MCF 10A (cell line): ENCODE data around the gene FRMD3. TPM values are rescaled to one million over a fixed set of nuclear protein-coding genes. Genes with fewer than 3 reads are reported as not detected.

Experiments
- BruUV-seq: library from RNA; stranded (reverse); fragments of 400-500 nt; replicated peaks from 2 replicates; lab custom pipeline; 2021; lab: Mats Ljungman, UMichigan
- CTCF ChIA-PET: fragments of 300-600 bp; sonication (Branson Sonifier 250); formaldehyde crosslinking; extraction: SDS; loops from one replicate; lab custom pipeline; 2021; ENCODE audit warnings: antibody characterized with exemption, inconsistent platforms; lab: Yijun Ruan, JAX
- POLR2A ChIA-PET: fragments of 300-600, 350-650 bp; sonication (Branson Sonifier 250); formaldehyde crosslinking; extraction: SDS; loops from one replicate; lab custom pipeline; 2020; ENCODE audit warnings: antibody characterized with exemption, inconsistent platforms; lab: Yijun Ruan, JAX
- DNase-seq: peaks from one replicate; pipeline ENCODE4 v3.0.0-alpha.2; 2018; ENCODE audit not compliant: unreplicated experiment
- H3K27ac Mint-ChIP-seq: one replicate; pipeline ENCODE4 v1.8.0; 2022; ENCODE audit warnings: mild to moderate bottlenecking, low read depth, mixed read lengths; ENCODE audit not compliant: unreplicated experiment
- H3K27me3 Mint-ChIP-seq: one replicate; pipeline ENCODE4 v1.8.0; 2022; ENCODE audit warnings: mixed read lengths; ENCODE audit not compliant: insufficient read depth, unreplicated experiment
- H3K36me3 Mint-ChIP-seq: one replicate; pipeline ENCODE4 v1.8.0; 2022; ENCODE audit warnings: mild to moderate bottlenecking, moderate library complexity, mixed read lengths; ENCODE audit not compliant: insufficient read depth, unreplicated experiment
- H3K4me1 Mint-ChIP-seq: one replicate; pipeline ENCODE4 v1.8.0; 2022; ENCODE audit warnings: mixed read lengths; ENCODE audit not compliant: insufficient read depth, unreplicated experiment
- H3K4me3 Mint-ChIP-seq: one replicate; pipeline ENCODE4 v1.8.0; 2022; ENCODE audit warnings: mild to moderate bottlenecking, moderate library complexity, mixed read lengths; ENCODE audit not compliant: unreplicated experiment
- H3K9me3 Mint-ChIP-seq: one replicate; pipeline ENCODE4 v1.8.0; 2022; ENCODE audit warnings: mixed read lengths; ENCODE audit not compliant: unreplicated experiment
- intact Hi-C: fragments of 100-400 bp; cut with micrococcal nuclease; formaldehyde crosslinking; loops from 2 replicates; pipeline ENCODE4 v1.14.1; 2022
- total RNA-seq: library from RNA; stranded (reverse); gene quantifications from 2 replicates; pipeline ENCODE4 v1.2.3, GENCODE V29; 2022
- TF ChIP-seq, protein P1 (sequence below): fragments of 200-600 bp; IDR thresholded peaks from one replicate; pipeline ENCODE4 v1.8.0; 2022; ENCODE audit warnings: antibody characterized with exemption, mild to moderate bottlenecking; ENCODE audit not compliant: unreplicated experiment

Gene FRMD3
- total RNA-seq, 1 experiment from 2014 or later = 0.28 TPM

- no TSS peak for BruUV-seq
- intact Hi-C loops = loop anchor here (1.0 to 2.0 kb wide), 3 partner anchors 204 to 315 kb away; partner anchors contain the start of gene FRMD3
- ChIA-PET POLR2A (interaction anchor here (0.5 to 1.4 kb wide), 4 partner anchors 73 to 287 kb away, joined by 3 to 7 read pairs (median 3); no protein-coding TSS in a partner anchor), CTCF (interaction anchor here (0.5 to 4.5 kb wide), 35 partner anchors 10 to 448 kb away, joined by 3 to 57 read pairs (median 4); partner anchors contain the start of gene FRMD3)
- H3K4me3 Mint-ChIP-seq = no peak overlapping the region
- H3K9me3 Mint-ChIP-seq = no peaks in the 10 kb centered on the region
- no peaks in the 10 kb centered on the region for H3K27me3 Mint-ChIP-seq
- no peaks in the 10 kb centered on the region for H3K4me1 Mint-ChIP-seq
- H3K36me3 Mint-ChIP-seq = no peaks in the 10 kb centered on the region
- peak; percentile 92 for DNase-seq
- TF ChIP-seq, protein P1, sequence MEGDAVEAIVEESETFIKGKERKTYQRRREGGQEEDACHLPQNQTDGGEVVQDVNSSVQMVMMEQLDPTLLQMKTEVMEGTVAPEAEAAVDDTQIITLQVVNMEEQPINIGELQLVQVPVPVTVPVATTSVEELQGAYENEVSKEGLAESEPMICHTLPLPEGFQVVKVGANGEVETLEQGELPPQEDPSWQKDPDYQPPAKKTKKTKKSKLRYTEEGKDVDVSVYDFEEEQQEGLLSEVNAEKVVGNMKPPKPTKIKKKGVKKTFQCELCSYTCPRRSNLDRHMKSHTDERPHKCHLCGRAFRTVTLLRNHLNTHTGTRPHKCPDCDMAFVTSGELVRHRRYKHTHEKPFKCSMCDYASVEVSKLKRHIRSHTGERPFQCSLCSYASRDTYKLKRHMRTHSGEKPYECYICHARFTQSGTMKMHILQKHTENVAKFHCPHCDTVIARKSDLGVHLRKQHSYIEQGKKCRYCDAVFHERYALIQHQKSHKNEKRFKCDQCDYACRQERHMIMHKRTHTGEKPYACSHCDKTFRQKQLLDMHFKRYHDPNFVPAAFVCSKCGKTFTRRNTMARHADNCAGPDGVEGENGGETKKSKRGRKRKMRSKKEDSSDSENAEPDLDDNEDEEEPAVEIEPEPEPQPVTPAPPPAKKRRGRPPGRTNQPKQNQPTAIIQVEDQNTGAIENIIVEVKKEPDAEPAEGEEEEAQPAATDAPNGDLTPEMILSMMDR = peak; percentile 83
- H3K27ac Mint-ChIP-seq = no peak overlapping the region
Measured at GRCh38 chr9:83334320-83334719, 203.9 kb downstream of the FRMD3 start.

GRCh38 chr9:83330207-83331196, 207.7 kb downstream of the FRMD3 start:
- intact Hi-C loops = no loop called here
- no TSS peak for BruUV-seq
- no peaks in the 10 kb centered on the region for H3K27me3 Mint-ChIP-seq
- H3K27ac Mint-ChIP-seq = no peak overlapping the region
- no peak for DNase-seq
- no peaks in the 10 kb centered on the region for H3K9me3 Mint-ChIP-seq
- no peaks in the 10 kb centered on the region for H3K4me1 Mint-ChIP-seq
- POLR2A ChIA-PET = no interaction called here
- no peak overlapping the region for H3K4me3 Mint-ChIP-seq
- CTCF ChIA-PET = interaction anchor here (0.9 to 2.4 kb wide), 4 partner anchors 110 to 266 kb away, joined by 3 to 9 read pairs (median 5); no protein-coding TSS in a partner anchor
- H3K36me3 Mint-ChIP-seq = no peaks in the 10 kb centered on the region
- TF ChIP-seq, protein P1 = peak; percentile 3

DNA sequence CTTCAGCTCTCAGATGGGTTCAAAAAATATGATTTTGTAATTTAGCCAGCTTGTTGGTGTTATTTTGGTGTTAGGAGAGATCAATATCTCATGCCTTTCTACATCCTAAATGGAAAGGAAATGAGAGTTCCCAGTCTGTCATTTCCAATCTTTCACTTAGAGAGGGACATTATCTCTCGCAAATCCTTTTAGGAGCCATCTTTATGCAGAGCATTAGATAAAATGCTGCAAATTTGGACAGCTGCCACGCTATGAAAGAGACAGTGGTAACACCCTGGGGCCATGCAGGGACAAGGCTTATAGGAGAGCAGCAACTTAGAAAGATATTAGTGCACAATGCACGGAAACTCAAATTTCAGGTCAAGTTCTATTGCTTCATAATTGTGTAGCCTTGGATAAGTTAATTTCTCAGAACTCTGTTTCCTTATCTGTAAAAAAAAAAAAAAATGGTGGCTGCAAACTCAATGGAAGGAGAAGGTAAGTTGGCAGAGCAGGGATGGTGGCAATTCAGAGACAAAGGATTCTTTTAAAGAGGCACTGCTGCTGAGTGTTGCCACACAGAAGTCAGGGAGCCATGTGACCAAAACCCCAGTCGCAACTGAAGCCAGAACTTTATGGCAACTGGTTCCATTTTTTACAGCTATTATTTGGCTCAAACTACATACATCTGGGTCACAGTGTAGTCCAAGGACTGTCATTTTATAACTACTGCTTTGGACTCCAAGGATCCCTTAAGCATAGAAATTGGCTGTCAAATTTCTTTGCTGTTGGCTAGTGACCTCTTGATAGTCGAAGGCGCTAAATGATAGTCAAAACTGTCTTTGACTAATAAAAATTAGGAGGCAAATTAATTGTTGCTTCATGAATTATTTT, 210.2 kb downstream of the FRMD3 start:
- no peaks in the 10 kb centered on the region for H3K27me3 Mint-ChIP-seq
- H3K4me3 Mint-ChIP-seq = no peak overlapping the region
- POLR2A ChIA-PET = no interaction called here
- TF ChIP-seq, protein P1 = no peak
- no TSS peak for BruUV-seq
- H3K4me1 Mint-ChIP-seq = no peaks in the 10 kb centered on the region
- intact Hi-C loops = no loop called here
- no peak for DNase-seq
- H3K27ac Mint-ChIP-seq = no peak overlapping the region
- CTCF ChIA-PET = interaction anchor here (0.5 to 0.7 kb wide), 3 partner anchors 19 to 318 kb away, joined by 3 to 5 read pairs (median 3); no protein-coding TSS in a partner anchor
- H3K36me3 Mint-ChIP-seq = no peaks in the 10 kb centered on the region
- H3K9me3 Mint-ChIP-seq = no peaks in the 10 kb centered on the region
